H1 (cell line): Measurements from ENCODE around the gene TGFB3. TPM values are rescaled to one million over a fixed set of nuclear protein-coding genes. Genes with fewer than 3 reads are reported as not detected.

Experiments used
- CTCF ChIA-PET: fragments of 300-600 bp; sonication (Branson Sonifier 250); formaldehyde crosslinking; loops from one replicate; lab custom pipeline; 2021; ENCODE audit not compliant: partially characterized antibody; lab: Charles Lee
- POLR2A ChIA-PET: fragments of 300-600 bp; sonication (Branson Sonifier 250); formaldehyde crosslinking; loops from one replicate; lab custom pipeline; 2021; ENCODE audit warnings: inconsistent platforms; ENCODE audit not compliant: partially characterized antibody; lab: Charles Lee
- DNase-seq, 2 experiments: peaks; one replicate each; pipeline versions ENCODE4 v3.0.0 to v3.0.0-alpha.2; 2010 to 2022; ENCODE audit warnings: low spot score in 2 of 2, low read depth in 1 of 2, mixed read lengths in 1 of 2
- FAIRE-seq: peaks from 2 replicates; lab custom pipeline; 2011; peaks lifted over from hg19 to GRCh38; lab: Jason Lieb, UNC
- H2AFZ ChIP-seq: 2 replicates; pipeline ENCODE4 v1.8.1; 2012; ENCODE audit warnings: low read length, inconsistent platforms
- H2AK5ac ChIP-seq: 2 replicates; pipeline ENCODE4 v1.6.1; 2013; ENCODE audit warnings: low read depth, low read length
- H2BK120ac ChIP-seq: replicated peaks from 2 replicates; pipeline ENCODE3; 2013; ENCODE audit warnings: low read depth, low read length, inconsistent platforms
- H2BK12ac ChIP-seq: 2 replicates; pipeline ENCODE4 v1.6.1; 2013; ENCODE audit warnings: low read depth, low read length
- H2BK15ac ChIP-seq: 2 replicates; pipeline ENCODE4 v1.6.1; 2013; ENCODE audit warnings: low read length
- H2BK20ac ChIP-seq: 2 replicates; pipeline ENCODE4 v1.6.1; 2013; ENCODE audit warnings: low read length
- H2BK5ac ChIP-seq: 2 replicates; pipeline ENCODE4 v1.6.1; 2013; ENCODE audit warnings: low read depth, low read length
- H3K14ac ChIP-seq: 2 replicates; pipeline ENCODE4 v1.6.1; 2013; ENCODE audit warnings: inconsistent platforms; ENCODE audit not compliant: insufficient read length
- H3K18ac ChIP-seq: 2 replicates; pipeline ENCODE4 v1.6.1; 2013; ENCODE audit warnings: low read length; ENCODE audit errors: extremely low read depth
- H3K23ac ChIP-seq: 2 replicates; pipeline ENCODE4 v1.6.1; 2013; ENCODE audit warnings: inconsistent platforms; ENCODE audit not compliant: insufficient read length
- H3K23me2 ChIP-seq: 2 replicates; pipeline ENCODE4 v1.6.1; 2013; ENCODE audit warnings: low read depth, low read length
- H3K27ac ChIP-seq: 2 replicates; pipeline ENCODE4 v1.6.1; 2011; ENCODE audit warnings: low read depth, low read length, inconsistent platforms
- H3K27me3 ChIP-seq, 4 experiments: replicated peaks in 1 of 4; 1 replicate in 1 of 4; 2 replicates in 3 of 4; pipeline versions ENCODE4 v1.6.1 to v1.8.1; 2011 to 2013; ENCODE audit warnings: low read length in 3 of 4, mild to moderate bottlenecking in 3 of 4, inconsistent platforms in 2 of 4, mixed read lengths in 2 of 4, moderate library complexity in 1 of 4; ENCODE audit not compliant: control insufficient read depth in 3 of 4, insufficient read depth in 3 of 4; ENCODE audit errors: extremely low read depth in 1 of 4
- H3K36me3 ChIP-seq, 4 experiments: 2 replicates each; pipeline versions ENCODE4 v1.6.1 to v1.8.1; 2011 to 2013; ENCODE audit warnings: mild to moderate bottlenecking in 4 of 4, low read length in 3 of 4, moderate library complexity in 2 of 4, control low read depth in 1 of 4, inconsistent platforms in 1 of 4; ENCODE audit not compliant: insufficient read depth in 4 of 4, control insufficient read depth in 2 of 4
- H3K4ac ChIP-seq: replicated peaks from 2 replicates; pipeline ENCODE3; 2013; ENCODE audit warnings: low read length, low read depth, mixed read lengths, inconsistent platforms; ENCODE audit not compliant: insufficient read length
- H3K4me1 ChIP-seq, 4 experiments: replicated peaks in 1 of 4; 1 replicate in 1 of 4; 2 replicates in 3 of 4; pipeline versions ENCODE4 v1.6.1 to v1.8.1; 2011 to 2013; ENCODE audit warnings: low read length in 3 of 4, inconsistent platforms in 2 of 4, mixed read lengths in 1 of 4; ENCODE audit not compliant: insufficient read depth in 4 of 4, control insufficient read depth in 3 of 4
- H3K4me2 ChIP-seq, 2 experiments: 2 replicates each; pipeline versions ENCODE4 v1.6.1 to v1.8.1; 2011 to 2013; ENCODE audit warnings: low read depth in 2 of 2, low read length in 2 of 2, control low read depth in 1 of 2, inconsistent platforms in 1 of 2, mild to moderate bottlenecking in 1 of 2; ENCODE audit not compliant: insufficient read depth in 1 of 2
- H3K4me3 ChIP-seq, 4 experiments: fragments of 200-600, 300-600 bp in 1 of 4; sonication (generic), shearing (Covaris generic), sonication (Bioruptor Twin) in 1 of 4; 2 replicates each; pipeline versions ENCODE4 v1.5.1 to v1.8.1; 2011 to 2016; ENCODE audit warnings: low read length in 4 of 4, low read depth in 3 of 4, control low read depth in 2 of 4, inconsistent platforms in 2 of 4, mild to moderate bottlenecking in 2 of 4, mixed read lengths in 1 of 4, moderate library complexity in 1 of 4; ENCODE audit not compliant: insufficient read depth in 2 of 4; ENCODE audit errors: extremely low read depth in 1 of 4
- H3K56ac ChIP-seq: replicated peaks from 2 replicates; pipeline ENCODE3; 2013; ENCODE audit warnings: low read depth, mild to moderate bottlenecking, mixed read lengths, low read length, inconsistent platforms; ENCODE audit not compliant: insufficient read length
- H3K79me1 ChIP-seq: 2 replicates; pipeline ENCODE4 v1.6.1; 2013; ENCODE audit warnings: low read depth, low read length, control low read depth
- H3K79me2 ChIP-seq, 2 experiments: 2 replicates each; pipeline versions ENCODE4 v1.6.1 to v1.8.1; 2012 to 2013; ENCODE audit warnings: low read length in 2 of 2, mild to moderate bottlenecking in 2 of 2, inconsistent platforms in 1 of 2; ENCODE audit not compliant: insufficient read depth in 2 of 2, control insufficient read depth in 1 of 2
- H3K9ac ChIP-seq, 4 experiments: replicated peaks in 1 of 4; 1 replicate in 1 of 4; 2 replicates in 3 of 4; pipeline versions ENCODE4 v1.6.1 to v1.8.1; 2011 to 2013; ENCODE audit warnings: low read depth in 3 of 4, low read length in 3 of 4, control low read depth in 2 of 4, mild to moderate bottlenecking in 2 of 4, moderate library complexity in 2 of 4, inconsistent platforms in 1 of 4; ENCODE audit errors: extremely low read depth in 1 of 4
- H3K9me3 ChIP-seq, 2 experiments: 2 replicates each; pipeline versions ENCODE4 v1.6.1 to v1.8.1; 2012 to 2013; ENCODE audit warnings: mild to moderate bottlenecking in 2 of 2, moderate library complexity in 2 of 2, control low read depth in 1 of 2, inconsistent platforms in 1 of 2, low read depth in 1 of 2, low read length in 1 of 2, mixed read lengths in 1 of 2; ENCODE audit not compliant: insufficient read depth in 2 of 2
- H4K20me1 ChIP-seq, 2 experiments: replicated peaks in 1 of 2; 2 replicates each; pipeline versions ENCODE3 to v1.8.1; 2011 to 2013; ENCODE audit warnings: inconsistent platforms in 2 of 2, low read length in 2 of 2, mild to moderate bottlenecking in 1 of 2; ENCODE audit not compliant: insufficient read depth in 2 of 2, control insufficient read depth in 1 of 2
- H4K5ac ChIP-seq: 2 replicates; pipeline ENCODE4 v1.6.1; 2013; ENCODE audit warnings: low read length, low read depth, mixed read lengths, inconsistent platforms; ENCODE audit not compliant: insufficient read length
- H4K8ac ChIP-seq: 2 replicates; pipeline ENCODE4 v1.8.0; 2013; ENCODE audit warnings: mild to moderate bottlenecking, moderate library complexity, low read length, inconsistent platforms; ENCODE audit not compliant: insufficient read depth; ENCODE audit errors: extremely low read depth
- H4K91ac ChIP-seq: replicated peaks from 2 replicates; pipeline ENCODE3; 2013; ENCODE audit warnings: low read length, mixed read lengths, inconsistent platforms; ENCODE audit not compliant: insufficient read length
- CHD2 ChIP-seq: IDR thresholded peaks from 2 replicates; pipeline ENCODE4 v1.6.1; 2012; ENCODE audit warnings: low read length, improper control_type of control experiment
- EZH2 ChIP-seq: fragments of 200-600 bp; sonication (generic); IDR thresholded peaks from 2 replicates; pipeline ENCODE4 v1.7.1; 2012; ENCODE audit warnings: low read depth, mild to moderate bottlenecking, moderate library complexity, low read length, inconsistent platforms; ENCODE audit not compliant: severe bottlenecking
- WGBS, 2 experiments: shearing (Covaris generic) in 1 of 2; methylation state at CpG; one replicate each; pipeline versions ENCODE4 v1.1.6 to v1.1.7; 2013 to 2015; ENCODE audit warnings: low lambda C conversion rate in 2 of 2, mixed read lengths in 2 of 2, inconsistent platforms in 1 of 2, low coverage in 1 of 2, missing lambda C conversion rate in 1 of 2; ENCODE audit not compliant: insufficient replicate concordance in 2 of 2, insufficient coverage in 1 of 2, insufficient read length in 1 of 2; ENCODE audit errors: extremely low coverage in 1 of 2, missing lambda C conversion rate in 1 of 2; 5-methylcytosine and 5-hydroxymethylcytosine counted together
- polyA plus RNA-seq, 7 experiments: library from polyadenylated mRNA; depleted of rRNA in 3 of 7; stranded (reverse) in 5 of 7; unstranded in 2 of 7; fragments of >200 nt in 5 of 7; fragments of 200-250 nt in 2 of 7; gene quantifications; 1 replicate in 5 of 7; 2 replicates in 1 of 7; 4 replicates in 1 of 7; pipeline versions ENCODE4 v1.2.1 to v1.2.3, GENCODE V29; 2011 to 2013; ENCODE audit warnings: missing spikeins in 2 of 7, mixed read lengths in 2 of 7
- total RNA-seq: library from RNA; stranded (reverse); fragmentation: NEBNext Ultra II Directional; extraction: Animal tissue kit (Norgen Biotek cat#: 25700); gene quantifications from 2 replicates; pipeline ENCODE4 v1.2.1, GENCODE V29; 2021

Gene TGFB3
- total and polyA plus RNA-seq, 2 of the 8 experiments (the other 6 are each of a cell fraction or from before 2014, with no cell fraction given), result 0.65 to 0.86 TPM

- Histone ChIP-seq H3K9ac (no peak overlapping the region), H2BK15ac (no peak overlapping the region), H3K27ac (no peak overlapping the region), H2BK120ac (no peak overlapping the region), H2AFZ (no peak overlapping the region), H3K4me2 (no peak overlapping the region), H3K23ac (no peak overlapping the region), H3K79me2 (no peaks in the 10 kb centered on the region), H2AK5ac (no peak overlapping the region), H2BK12ac (no peak overlapping the region), H3K36me3 (no peaks in the 10 kb centered on the region), H3K27me3 (no peaks in the 10 kb centered on the region), H3K56ac (no peak overlapping the region), H2BK5ac (no peak overlapping the region), H4K20me1 (peaks cover 0 to 3% of the 10 kb centered on the region in 2 experiments), H3K4ac (no peak overlapping the region), H3K4me1 (peaks cover 0 to 2% (median 0%) of the 10 kb centered on the region in 4 experiments; a peak in 1 of 7 replicates), H3K23me2 (no peaks in the 10 kb centered on the region), H4K8ac (no peak overlapping the region), H2BK20ac (no peak overlapping the region), H3K14ac (no peak overlapping the region), H4K5ac (no peak overlapping the region), H3K79me1 (no peaks in the 10 kb centered on the region), H3K18ac (no peak overlapping the region), H4K91ac (no peak overlapping the region), H3K9me3 (no peaks in the 10 kb centered on the region), H3K4me3 (no peak overlapping the region)
- FAIRE-seq (no peak), DNase-seq (no peak)
- ChIA-PET CTCF (interaction anchor here (0.7 to 2.8 kb wide), 6 partner anchors 13 to 49 kb away, joined by 3 to 13 read pairs (median 4); no protein-coding TSS in a partner anchor), POLR2A (no interaction called here)
- WGBS, 2 experiments, result 47% methylated on average over 2 of the region's 2 CpGs; no CpG with 5 or more reads in 1 of the 2 experiments
- TF ChIP-seq CHD2 (no peak), EZH2 (no peak)
Observed at GRCh38 chr14:75933712-75934296, 48.0 kb downstream of the TGFB3 start.
